IPS-11a (cell line): Measurements from ENCODE around the gene WNT8A.
"Not testable (repeated sequence)": the region's sequence is repeated elsewhere in the genome, so short reads cannot be mapped to it uniquely, and the experiment has no call there.

Experiments used
- H3K4me3 ChIP-seq: one replicate; pipeline ENCODE4 v1.5.1; 2013; ENCODE audit warnings: low read depth, low read length, control low read depth

Gene WNT8A

GRCh38 chr5:138083702-138084101, at the start of gene WNT8A:
TSS of gene WNT8A (plus strand) at chr5:138084033. CDS start at chr5:138084128, 95 bp downstream.
- H3K4me3 ChIP-seq = no peak within 1 kb of the TSS

- H3K4me3 ChIP-seq = no peak overlapping the region
These were observed 48.0 kb upstream of the WNT8A start for GRCh38 chr5:138035605-138036537.

GRCh38 chr5:138037271-138037670, 46.6 kb upstream of the WNT8A start:
- H3K4me3 ChIP-seq = no peak overlapping the region

- no peak overlapping the region for H3K4me3 ChIP-seq
These were observed 45.8 kb upstream of the WNT8A start for GRCh38 chr5:138037907-138038633.

GRCh38 chr5:138038826-138039225, 45.0 kb upstream of the WNT8A start:
- no peak overlapping the region for H3K4me3 ChIP-seq

GRCh38 chr5:138045283-138045682, 38.5 kb upstream of the WNT8A start:
- not testable (repeated sequence) for H3K4me3 ChIP-seq

GRCh38 chr5:138051441-138052296, 32.2 kb upstream of the WNT8A start:
- no peak overlapping the region for H3K4me3 ChIP-seq

- not testable (repeated sequence) for H3K4me3 ChIP-seq
These were observed 31.1 kb upstream of the WNT8A start for GRCh38 chr5:138052718-138053117.

GRCh38 chr5:138053554-138053953, 30.3 kb upstream of the WNT8A start:
- H3K4me3 ChIP-seq = no peak overlapping the region

GRCh38 chr5:138054206-138054605, 29.6 kb upstream of the WNT8A start:
- no peak overlapping the region for H3K4me3 ChIP-seq

- H3K4me3 ChIP-seq = no peak overlapping the region
These were observed 28.8 kb upstream of the WNT8A start for GRCh38 chr5:138054847-138055558.

- H3K4me3 ChIP-seq = no peak overlapping the region
These were observed 19.3 kb upstream of the WNT8A start for GRCh38 chr5:138064526-138064925.

GRCh38 chr5:138065102-138065501, 18.7 kb upstream of the WNT8A start:
- no peak overlapping the region for H3K4me3 ChIP-seq

GRCh38 chr5:138067945-138068344, 15.9 kb upstream of the WNT8A start:
- no peak overlapping the region for H3K4me3 ChIP-seq

GRCh38 chr5:138068742-138069600, 14.9 kb upstream of the WNT8A start:
- H3K4me3 ChIP-seq = no peak overlapping the region

GRCh38 chr5:138070026-138070425, 13.8 kb upstream of the WNT8A start:
- not testable (repeated sequence) for H3K4me3 ChIP-seq

- H3K4me3 ChIP-seq = no peak overlapping the region
These were observed 6.7 kb upstream of the WNT8A start for GRCh38 chr5:138077064-138077696.

- H3K4me3 ChIP-seq = no peak overlapping the region
These were observed 5.7 kb upstream of the WNT8A start for GRCh38 chr5:138078006-138078643.

- no peak overlapping the region for H3K4me3 ChIP-seq
These were observed 1.8 kb upstream of the WNT8A start for GRCh38 chr5:138082033-138082432.
